SU-DHL-6 (cell line): ENCODE measurements around the gene SLC2A4RG.

Experiments
- H2AFZ ChIP-seq: fragments of 200-600 bp; sonication (generic); 2 replicates; pipeline ENCODE4 v1.6.1; 2014; ENCODE audit warnings: low read depth, mild to moderate bottlenecking, moderate library complexity, mixed read lengths, antibody characterized with exemption, low read length; ENCODE audit not compliant: severe bottlenecking
- H3F3A ChIP-seq: fragments of 200-600 bp; shearing (Covaris generic); 2 replicates; pipeline ENCODE4 v1.6.0; 2016; ENCODE audit warnings: antibody characterized with exemption, mild to moderate bottlenecking; ENCODE audit not compliant: insufficient read depth
- H3K27ac ChIP-seq: fragments of 200-600 bp; sonication (generic); 2 replicates; pipeline ENCODE4 v1.5.1; 2016; ENCODE audit warnings: low read depth, mild to moderate bottlenecking, low read length, moderate library complexity, mixed read lengths
- H3K27me3 ChIP-seq: fragments of 200-600 bp; sonication (generic), shearing (Covaris generic); 2 replicates; pipeline ENCODE4 v1.6.0; 2014; ENCODE audit warnings: mild to moderate bottlenecking, low read length
- H3K36me3 ChIP-seq: fragments of 200-600 bp; sonication (generic); 2 replicates; pipeline ENCODE4 v1.6.1; 2014; ENCODE audit warnings: mild to moderate bottlenecking, low read length, mixed read lengths
- H3K4me2 ChIP-seq: fragments of 300-600, 200-600 bp; shearing (Covaris generic), sonication (generic); 2 replicates; pipeline ENCODE4 v1.6.0; 2014; ENCODE audit warnings: low read length, low read depth, mild to moderate bottlenecking; ENCODE audit not compliant: poor library complexity, severe bottlenecking
- H3K4me3 ChIP-seq: fragments of 200-600 bp; sonication (generic); 2 replicates; pipeline ENCODE4 v1.5.1; 2014; ENCODE audit warnings: antibody characterized with exemption, low read length, mild to moderate bottlenecking, mixed read lengths; ENCODE audit not compliant: insufficient read depth, poor library complexity, severe bottlenecking
- H3K79me2 ChIP-seq: fragments of 200-600 bp; sonication (generic); 2 replicates; pipeline ENCODE4 v1.6.1; 2014; ENCODE audit warnings: mild to moderate bottlenecking, low read length, moderate library complexity; ENCODE audit not compliant: insufficient read depth
- H3K9ac ChIP-seq: fragments of 200-600 bp; sonication (generic); 2 replicates; pipeline ENCODE4 v1.7.0; 2014; ENCODE audit warnings: mild to moderate bottlenecking, low read length
- H3K9me2 ChIP-seq: fragments of 200-600 bp; sonication (generic); replicated peaks from 2 replicates; pipeline ENCODE4 v1.6.1; 2014; ENCODE audit warnings: low read length; ENCODE audit not compliant: insufficient read depth
- H3K9me3 ChIP-seq: fragments of 200-600 bp; sonication (generic); 2 replicates; pipeline ENCODE4 v1.6.1; 2014; ENCODE audit warnings: low read length, mixed read lengths; ENCODE audit not compliant: insufficient read depth
- H4K20me1 ChIP-seq: fragments of 200-600 bp; sonication (generic); 2 replicates; pipeline ENCODE4 v1.6.1; 2014; ENCODE audit warnings: low read depth, mild to moderate bottlenecking, antibody characterized with exemption, low read length, moderate library complexity, mixed read lengths
- CTCF ChIP-seq: fragments of 200-600 bp; sonication (generic); IDR thresholded peaks from one replicate; pipeline ENCODE4 v1.5.1; 2017; ENCODE audit warnings: antibody characterized with exemption, mild to moderate bottlenecking, low read length, moderate library complexity; ENCODE audit not compliant: insufficient read depth, poor library complexity, severe bottlenecking
- EZH2phosphoT487 ChIP-seq: fragments of 200-600 bp; sonication (generic), shearing (Covaris generic); conservative IDR thresholded peaks from 2 replicates; pipeline ENCODE4 v1.6.1; 2018; ENCODE audit warnings: mild to moderate bottlenecking, antibody characterized with exemption, low read length, moderate library complexity, mixed read lengths

SLC2A4RG gene

GRCh38 chr20:63696306-63696627 is 43.3 kb upstream of the SLC2A4RG start:
- Histone ChIP-seq H2AFZ (no peak overlapping the region), H3K9ac (no peak overlapping the region), H3K79me2 (no peaks in the 10 kb centered on the region), H3K27me3 (no peaks in the 10 kb centered on the region), H3K27ac (no peak overlapping the region), H4K20me1 (no peaks in the 10 kb centered on the region), H3K9me2 (no peaks in the 10 kb centered on the region), H3K36me3 (no peaks in the 10 kb centered on the region), H3K4me3 (no peak overlapping the region), H3F3A (no peaks in the 10 kb centered on the region), H3K4me2 (no peak overlapping the region), H3K9me3 (no peaks in the 10 kb centered on the region)
- TF ChIP-seq EZH2phosphoT487 (no peak), CTCF (no peak)

GRCh38 chr20:63696628-63697356 is 42.8 kb upstream of the SLC2A4RG start, which contains the start of gene TNFRSF6B:
Gene TNFRSF6B (plus strand): TSS chr20:63696652. CDS start chr20:63696768, 116 bp downstream.
- Histone ChIP-seq H3K9ac (no peak within 1 kb of the TSS), H3K9me2 (no peaks in the 10 kb centered on the region), H3F3A (no peaks in the 10 kb centered on the region), H3K4me2 (no peak within 1 kb of the TSS), H3K27ac (no peak within 1 kb of the TSS), H2AFZ (no peak within 1 kb of the TSS), H3K4me3 (no peak within 1 kb of the TSS), H3K9me3 (no peaks in the 10 kb centered on the region), H3K79me2 (no peaks in the 10 kb centered on the region), H4K20me1 (no peaks in the 10 kb centered on the region), H3K36me3 (no peaks in the 10 kb centered on the region), H3K27me3 (no peaks in the 10 kb centered on the region)
- TF ChIP-seq CTCF (no peak), EZH2phosphoT487 (no peak)

GRCh38 chr20:63697357-63697867 is 42.2 kb upstream of the SLC2A4RG start:
- H4K20me1 ChIP-seq: no peaks in the 10 kb centered on the region

More at GRCh38 chr20:63697357-63697867, 42.2 kb upstream of the SLC2A4RG start:
- H3K4me3 ChIP-seq: no peak overlapping the region
- H3K36me3 ChIP-seq: no peaks in the 10 kb centered on the region
- TF ChIP-seq EZH2phosphoT487: no peak
- no peak for TF ChIP-seq CTCF
- H3K9ac ChIP-seq: no peak overlapping the region
- no peaks in the 10 kb centered on the region for H3K79me2 ChIP-seq
- no peaks in the 10 kb centered on the region for H3K9me3 ChIP-seq
- H3K4me2 ChIP-seq: no peak overlapping the region
- H2AFZ ChIP-seq: no peak overlapping the region
- H3K27me3 ChIP-seq: no peaks in the 10 kb centered on the region
- H3K9me2 ChIP-seq: no peaks in the 10 kb centered on the region
- no peak overlapping the region for H3K27ac ChIP-seq
- no peaks in the 10 kb centered on the region for H3F3A ChIP-seq
